OCI-M2 (cell line): ENCODE measurements around the gene CIB4.

ENCODE experiments used
- DNase-seq: peaks from one replicate; lab custom pipeline; 2025; ENCODE audit not compliant: unreplicated experiment; lab: John Stamatoyannopoulos, UW

CIB4 gene

GRCh38 chr2:26640781-26641564, at the start of gene CIB4:
CIB4 (minus strand) TSS chr2:26641366; CDS start chr2:26641314, 52 bp downstream.
- DNase-seq, result no peak

- no peak for DNase-seq
These were observed 46.6 kb upstream of the CIB4 start for GRCh38 chr2:26687801-26688200.

- no peak for DNase-seq
These were observed 46.2 kb upstream of the CIB4 start for GRCh38 chr2:26687328-26687727.

GRCh38 chr2:26685989-26686839, 45.0 kb upstream of the CIB4 start:
- no peak for DNase-seq

GRCh38 chr2:26685341-26685740, 44.2 kb upstream of the CIB4 start:
- no peak for DNase-seq

GRCh38 chr2:26683583-26683982, 42.4 kb upstream of the CIB4 start:
- DNase-seq, result no peak

GRCh38 chr2:26682155-26682554, 41.0 kb upstream of the CIB4 start:
- DNase-seq, result no peak

- DNase-seq, result no peak
These were observed 40.5 kb upstream of the CIB4 start for GRCh38 chr2:26681656-26682055.

GRCh38 chr2:26679867-26680266, 38.7 kb upstream of the CIB4 start:
- DNase-seq, result no peak

GRCh38 chr2:26678035-26678434, 36.9 kb upstream of the CIB4 start:
- no peak for DNase-seq

GRCh38 chr2:26675651-26676255, 34.6 kb upstream of the CIB4 start:
- no peak for DNase-seq

- DNase-seq, result no peak
These were observed 33.6 kb upstream of the CIB4 start for GRCh38 chr2:26674771-26675170.

GRCh38 chr2:26674002-26674751, 33.0 kb upstream of the CIB4 start:
- DNase-seq, result no peak

- no peak for DNase-seq
These were observed 31.7 kb upstream of the CIB4 start for GRCh38 chr2:26672818-26673393.

GRCh38 chr2:26672112-26672817, 31.1 kb upstream of the CIB4 start:
- no peak for DNase-seq

- DNase-seq, result no peak
These were observed 30.5 kb upstream of the CIB4 start for GRCh38 chr2:26671691-26672090.

GRCh38 chr2:26670931-26671460, 29.8 kb upstream of the CIB4 start:
- DNase-seq, result no peak

GRCh38 chr2:26670171-26670570, 29.0 kb upstream of the CIB4 start:
- DNase-seq, result no peak

GRCh38 chr2:26668856-26669750, 27.9 kb upstream of the CIB4 start:
- DNase-seq, result no peak
